ENCODE measurements around the gene HTRA3. TPM values are rescaled to one million over a fixed set of nuclear protein-coding genes. Genes with fewer than 3 reads are reported as not detected.

The HTRA3 gene
- total and polyA plus RNA-seq, 2 of the 4 experiments (the other 2 are of a cell fraction), result 1.3 to 9.5 TPM

GRCh38 chr4:8318509-8318908, 49.0 kb downstream of the HTRA3 start:
- ATAC-seq (ENCODE audit: low read depth) (no peak), DNase-seq (no peak)
- CTCF ChIA-PET, result no interaction called here
- POLR2A ChIA-PET (ENCODE audit: unreplicated experiment), result no interaction called here
- H4K8ac ChIP-seq (ENCODE audit: low read depth in 2 of 2, low read length in 2 of 2), result no peak overlapping the region
- no peak overlapping the region for H2BK20ac ChIP-seq (ENCODE audit: low read depth, low read length)
- in situ Hi-C loops (cut with MboI; ENCODE audit: low sequenced_read_pairs), result no loop called here
- H3K23ac ChIP-seq (ENCODE audit: low read depth, low read length), result no peak overlapping the region
- no peak overlapping the region for H2AK9ac ChIP-seq (replicated peaks; ENCODE audit: low read depth, low read length, poor library complexity)
- H2BK120ac ChIP-seq (ENCODE audit: low read depth, low read length), result no peak overlapping the region
- peak overlapping the region; percentile 16; the same call in 1 of the 2 replicates for H4K91ac ChIP-seq (ENCODE audit: insufficient read depth, low read depth, low read length)
- H4K5ac ChIP-seq (ENCODE audit: low read depth, low read length), result no peak overlapping the region
- no peak overlapping the region for H3K4me3 ChIP-seq (ENCODE audit: insufficient read depth, low read depth, low read length)
- H3K27ac ChIP-seq (ENCODE audit: insufficient read depth, low read length), result no peak overlapping the region
- H4K20me1 ChIP-seq (ENCODE audit: insufficient read depth, low read length), result no peaks in the 10 kb centered on the region
- dilution Hi-C loops (cut with HindIII; ENCODE audit: low sequenced_read_pairs, unreplicated experiment), result no loop called here
- no peak for TF ChIP-seq CEBPB (IDR thresholded peaks at IDR 0.05; ENCODE audit: low read depth, low read length)
- TF ChIP-seq BHLHE40 (IDR thresholded peaks at IDR 0.05; ENCODE audit: low read depth, low read length), result no peak
- no peak for TF ChIP-seq RFX5 (IDR thresholded peaks at IDR 0.05; ENCODE audit: low read depth, low read length)
- TF ChIP-seq RCOR1 (IDR thresholded peaks at IDR 0.05; ENCODE audit: insufficient replicate concordance, low read length), result no peak
- TF ChIP-seq, protein P1, sequence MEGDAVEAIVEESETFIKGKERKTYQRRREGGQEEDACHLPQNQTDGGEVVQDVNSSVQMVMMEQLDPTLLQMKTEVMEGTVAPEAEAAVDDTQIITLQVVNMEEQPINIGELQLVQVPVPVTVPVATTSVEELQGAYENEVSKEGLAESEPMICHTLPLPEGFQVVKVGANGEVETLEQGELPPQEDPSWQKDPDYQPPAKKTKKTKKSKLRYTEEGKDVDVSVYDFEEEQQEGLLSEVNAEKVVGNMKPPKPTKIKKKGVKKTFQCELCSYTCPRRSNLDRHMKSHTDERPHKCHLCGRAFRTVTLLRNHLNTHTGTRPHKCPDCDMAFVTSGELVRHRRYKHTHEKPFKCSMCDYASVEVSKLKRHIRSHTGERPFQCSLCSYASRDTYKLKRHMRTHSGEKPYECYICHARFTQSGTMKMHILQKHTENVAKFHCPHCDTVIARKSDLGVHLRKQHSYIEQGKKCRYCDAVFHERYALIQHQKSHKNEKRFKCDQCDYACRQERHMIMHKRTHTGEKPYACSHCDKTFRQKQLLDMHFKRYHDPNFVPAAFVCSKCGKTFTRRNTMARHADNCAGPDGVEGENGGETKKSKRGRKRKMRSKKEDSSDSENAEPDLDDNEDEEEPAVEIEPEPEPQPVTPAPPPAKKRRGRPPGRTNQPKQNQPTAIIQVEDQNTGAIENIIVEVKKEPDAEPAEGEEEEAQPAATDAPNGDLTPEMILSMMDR (conservative IDR thresholded peaks at IDR 0.05; ENCODE audit: low read depth, low read length), result no peak
- TF ChIP-seq ELK1 (IDR thresholded peaks at IDR 0.05; ENCODE audit: borderline replicate concordance, low read depth, low read length), result no peak
- TF ChIP-seq RAD21 (IDR thresholded peaks at IDR 0.05; ENCODE audit: low read length), result no peak
- no peak for TF ChIP-seq NFE2L2 (IDR thresholded peaks at IDR 0.05; ENCODE audit: low read depth, low read length)
- TF ChIP-seq SMC3 (IDR thresholded peaks at IDR 0.05; ENCODE audit: low read depth, low read length), result no peak
- no peak for TF ChIP-seq MAFK (IDR thresholded peaks at IDR 0.05; ENCODE audit: low read depth, low read length)
- TF ChIP-seq, protein P2, sequence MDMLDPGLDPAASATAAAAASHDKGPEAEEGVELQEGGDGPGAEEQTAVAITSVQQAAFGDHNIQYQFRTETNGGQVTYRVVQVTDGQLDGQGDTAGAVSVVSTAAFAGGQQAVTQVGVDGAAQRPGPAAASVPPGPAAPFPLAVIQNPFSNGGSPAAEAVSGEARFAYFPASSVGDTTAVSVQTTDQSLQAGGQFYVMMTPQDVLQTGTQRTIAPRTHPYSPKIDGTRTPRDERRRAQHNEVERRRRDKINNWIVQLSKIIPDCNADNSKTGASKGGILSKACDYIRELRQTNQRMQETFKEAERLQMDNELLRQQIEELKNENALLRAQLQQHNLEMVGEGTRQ (IDR thresholded peaks at IDR 0.05; ENCODE audit: low read depth, low read length), result no peak
- H2BK5ac ChIP-seq (ENCODE audit: low read depth, low read length, poor library complexity, severe bottlenecking), result no peak overlapping the region
- no peaks in the 10 kb centered on the region for H3K9me3 ChIP-seq (ENCODE audit: control insufficient read depth, insufficient read depth, low read length)
- H3K36me3 ChIP-seq (ENCODE audit: control insufficient read depth, insufficient read depth, low read length), result no peaks in the 10 kb centered on the region
- peaks cover 9% of the 10 kb centered on the region for H3K9me1 ChIP-seq (ENCODE audit: insufficient read depth, low read length)
- no peak overlapping the region for H3K9ac ChIP-seq (ENCODE audit: low read depth, low read length)
- no peak overlapping the region; the same call in 2 of the 3 replicates for H2BK15ac ChIP-seq (ENCODE audit: low read depth, low read length)
- peaks cover 14% of the 10 kb centered on the region for H3K4me1 ChIP-seq (ENCODE audit: control insufficient read depth, insufficient read depth, low read length)
- H3K79me1 ChIP-seq (ENCODE audit: low read depth in 1 of 2, low read length in 2 of 2), result no peaks in the 10 kb centered on the region
- WGBS, 2 experiments (ENCODE audit: extremely low coverage in 2 of 2, insufficient read length in 1 of 2), result 92% methylated on average over 6 of the region's 7 CpGs; no CpG with 5 or more reads in 1 of the 2 experiments
- H3K4me2 ChIP-seq (ENCODE audit: low read depth, low read length), result no peak overlapping the region
- H3K14ac ChIP-seq (replicated peaks; ENCODE audit: low read depth, low read length), result no peak overlapping the region
- no peak overlapping the region; the same call in 1 of the 2 replicates for H2AK5ac ChIP-seq (ENCODE audit: low read depth, low read length)
- no peak overlapping the region for H3K4ac ChIP-seq (ENCODE audit: low read depth, low read length)
- no peak overlapping the region for H2AFZ ChIP-seq (replicated peaks; ENCODE audit: low read length, poor library complexity)
- no peak overlapping the region for H3K18ac ChIP-seq (ENCODE audit: low read depth, low read length)
- no peak overlapping the region for H3K56ac ChIP-seq (ENCODE audit: extremely low read depth, insufficient read depth, low read length)
- H3K27me3 ChIP-seq (ENCODE audit: control insufficient read depth, insufficient read depth, low read length), result no peaks in the 10 kb centered on the region
- intact Hi-C loops (cut with micrococcal nuclease), result no loop called here
- no TSS peak for BruUV-seq (replicated peaks)

All from IMR-90 (cell line).